Measurements from ENCODE around the gene PPP6R3. TPM values are rescaled to one million over a fixed set of nuclear protein-coding genes. Genes with fewer than 3 reads are reported as not detected.
A peak's percentile ranks its signal among the peaks of the same experiment; 100 is the strongest.

The PPP6R3 gene
- total RNA-seq, 4 donors from 2014 or later = 103 to 150 (median 119) TPM

GRCh38 chr11:68549789-68550484, 89.4 kb downstream of the PPP6R3 start:
- 65 to 70% methylated on average over 11 of the region's 11 CpGs for WGBS, 2 donors
- Histone ChIP-seq H3K4me3 (no peak overlapping the region), H3K27ac (peak overlapping the region in 3 of 4 donors; percentile 19 to 36 (median 28)), H3K9me3 (no peaks in the 10 kb centered on the region), H3K36me3 (peaks cover 0 to 47% (median 0%) of the 10 kb centered on the region in 3 donors), H3K4me1 (peaks cover 0 to 30% (median 13%) of the 10 kb centered on the region in 4 donors), H3K27me3 (no peaks in the 10 kb centered on the region)
- no peak for DNase-seq (ENCODE audit: low spot score in 2 of 2)
- TF ChIP-seq EP300 (IDR thresholded peaks at IDR 0.05) (no peak), POLR2A (IDR thresholded peaks at IDR 0.05) (no peak), CTCF (IDR thresholded peaks at IDR 0.05) (no peak)

GRCh38 chr11:68550485-68550817, 89.9 kb downstream of the PPP6R3 start:
- no peaks in the 10 kb centered on the region for H3K9me3 ChIP-seq
- no peak for DNase-seq (ENCODE audit: low spot score in 2 of 2)
- H3K36me3 ChIP-seq = peaks cover 0 to 47% (median 0%) of the 10 kb centered on the region in 3 donors
- peaks cover 0 to 30% (median 13%) of the 10 kb centered on the region in 4 donors for H3K4me1 ChIP-seq
- H3K27me3 ChIP-seq = no peaks in the 10 kb centered on the region
- TF ChIP-seq EP300 (IDR thresholded peaks at IDR 0.05) (no peak), CTCF (IDR thresholded peaks at IDR 0.05) (no peak), POLR2A (IDR thresholded peaks at IDR 0.05) (no peak)
- peak overlapping the region in 3 of 4 donors; percentile 19 to 36 (median 28) for H3K27ac ChIP-seq
- 22 to 23% methylated on average over 4 of the region's 4 CpGs for WGBS, 2 donors
- H3K4me3 ChIP-seq = no peak overlapping the region

- Histone ChIP-seq H3K9me3 (no peaks in the 10 kb centered on the region), H3K27ac (peak overlapping the region in 1 of 4 donors; percentile 19), H3K4me1 (peaks cover 0 to 27% (median 13%) of the 10 kb centered on the region in 4 donors), H3K4me3 (no peak overlapping the region), H3K36me3 (peaks cover 0 to 47% (median 0%) of the 10 kb centered on the region in 3 donors), H3K27me3 (no peaks in the 10 kb centered on the region)
- 56 to 59% methylated on average over 7 of the region's 7 CpGs for WGBS, 2 donors
- no peak for TF ChIP-seq EP300 (IDR thresholded peaks at IDR 0.05)
- no peak for TF ChIP-seq POLR2A (IDR thresholded peaks at IDR 0.05)
- no peak for TF ChIP-seq CTCF (IDR thresholded peaks at IDR 0.05)
- no peak for DNase-seq (ENCODE audit: low spot score in 2 of 2)
These were observed 90.7 kb downstream of the PPP6R3 start for GRCh38 chr11:68551223-68551622.

GRCh38 chr11:68551777-68552176, 91.2 kb downstream of the PPP6R3 start:
- Histone ChIP-seq H3K27me3 (no peaks in the 10 kb centered on the region), H3K36me3 (peaks cover 0 to 49% (median 0%) of the 10 kb centered on the region in 3 donors), H3K4me1 (peaks cover 0 to 29% (median 13%) of the 10 kb centered on the region in 4 donors), H3K9me3 (no peaks in the 10 kb centered on the region), H3K4me3 (no peak overlapping the region), H3K27ac (no peak overlapping the region)
- no peak for TF ChIP-seq EP300 (IDR thresholded peaks at IDR 0.05)
- no peak for TF ChIP-seq POLR2A (IDR thresholded peaks at IDR 0.05)
- TF ChIP-seq CTCF (IDR thresholded peaks at IDR 0.05) = no peak
- DNase-seq (ENCODE audit: low spot score in 2 of 2) = no peak
- WGBS, 2 donors = 91 to 93% methylated on average over 3 of the region's 3 CpGs

GRCh38 chr11:68552542-68552941, 92.0 kb downstream of the PPP6R3 start:
- peaks cover 0 to 56% (median 0%) of the 10 kb centered on the region in 3 donors for H3K36me3 ChIP-seq
- H3K4me3 ChIP-seq = no peak overlapping the region
- no peak for DNase-seq (ENCODE audit: low spot score in 2 of 2)
- TF ChIP-seq CTCF (IDR thresholded peaks at IDR 0.05) (no peak), EP300 (IDR thresholded peaks at IDR 0.05) (no peak), POLR2A (IDR thresholded peaks at IDR 0.05) (no peak)
- WGBS, 2 donors = 93 to 96% methylated on average over 2 of the region's 2 CpGs
- H3K27me3 ChIP-seq = no peaks in the 10 kb centered on the region
- H3K27ac ChIP-seq = no peak overlapping the region
- no peaks in the 10 kb centered on the region for H3K9me3 ChIP-seq
- peaks cover 0 to 29% (median 13%) of the 10 kb centered on the region in 4 donors for H3K4me1 ChIP-seq
